Endothelial cell of umbilical vein (primary cell): ENCODE data around the gene ZNF724. TPM values are rescaled to one million over a fixed set of nuclear protein-coding genes. Genes with fewer than 3 reads are reported as not detected.
"Not testable (repeated sequence)": the region's sequence is repeated elsewhere in the genome, so short reads cannot be mapped to it uniquely, and the experiment has no call there.

Source experiments
- BruUV-seq: library from RNA; stranded (reverse); fragments of 400-500 nt; replicated peaks from 2 replicates; lab custom pipeline; 2021; lab: Mats Ljungman, UMichigan
- CTCF ChIA-PET: fragments of 300-600, 350-600 bp; sonication (Branson Sonifier 250); formaldehyde crosslinking; loops from one replicate; lab custom pipeline; 2021; ENCODE audit warnings: antibody characterized with exemption, inconsistent platforms; lab: Charles Lee
- POLR2A ChIA-PET: fragments of 300-600, 350-600 bp; sonication (Branson Sonifier 250); formaldehyde crosslinking; loops from one replicate; lab custom pipeline; 2021; ENCODE audit warnings: antibody characterized with exemption, inconsistent platforms; lab: Charles Lee
- DNase-seq: peaks from one replicate; pipeline ENCODE4 v3.0.0-alpha.2; 2011; ENCODE audit warnings: low read depth, low spot score
- FAIRE-seq: peaks from 2 replicates; lab custom pipeline; 2011; peaks lifted over from hg19 to GRCh38; lab: Jason Lieb, UNC
- H2AFZ ChIP-seq: 2 replicates; pipeline ENCODE4 v1.6.0; 2012; ENCODE audit warnings: low read depth, low read length, control low read depth, inconsistent platforms
- H3K27ac ChIP-seq: 2 replicates; pipeline ENCODE4 v1.5.1; 2011; ENCODE audit warnings: low read depth, mild to moderate bottlenecking, control low read depth, low read length, moderate library complexity; ENCODE audit not compliant: insufficient read depth
- H3K27me3 ChIP-seq, 2 experiments: 2 replicates each; pipeline versions ENCODE4 v1.6.0 to v1.6.1; 2011; ENCODE audit warnings: low read length in 2 of 2, mixed read lengths in 1 of 2; ENCODE audit not compliant: control insufficient read depth in 2 of 2, insufficient read depth in 2 of 2
- H3K36me3 ChIP-seq, 2 experiments: 2 replicates in 1 of 2; 3 replicates in 1 of 2; pipeline ENCODE4 v1.5.1; 2011; ENCODE audit warnings: low read length in 2 of 2, mild to moderate bottlenecking in 1 of 2, moderate library complexity in 1 of 2; ENCODE audit not compliant: control insufficient read depth in 2 of 2, insufficient read depth in 2 of 2; ENCODE audit errors: extremely low read depth in 1 of 2
- H3K4me1 ChIP-seq: 3 replicates; pipeline ENCODE4 v1.5.1; 2011; ENCODE audit warnings: mild to moderate bottlenecking, low read length; ENCODE audit not compliant: control insufficient read depth, insufficient read depth; ENCODE audit errors: extremely low read depth
- H3K4me2 ChIP-seq: 2 replicates; pipeline ENCODE4 v1.6.1; 2011; ENCODE audit warnings: low read length, control low read depth, mixed read lengths; ENCODE audit not compliant: insufficient read depth
- H3K4me3 ChIP-seq, 3 experiments: fragments of 200-600 bp in 1 of 3; sonication (generic), shearing (Covaris generic) in 1 of 3; replicated peaks in 1 of 3; 2 replicates each; pipeline ENCODE4 v1.5.1; 2011 to 2016; ENCODE audit warnings: control low read depth in 3 of 3, low read length in 3 of 3, mild to moderate bottlenecking in 2 of 3, inconsistent platforms in 1 of 3, low read depth in 1 of 3, moderate library complexity in 1 of 3; ENCODE audit not compliant: insufficient read depth in 1 of 3
- H3K79me2 ChIP-seq: 2 replicates; pipeline ENCODE4 v1.6.0; 2012; ENCODE audit warnings: low read length, inconsistent platforms; ENCODE audit not compliant: control insufficient read depth, insufficient read depth
- H3K9ac ChIP-seq: replicated peaks from 2 replicates; pipeline ENCODE3; 2011; ENCODE audit warnings: low read length, control low read depth; ENCODE audit not compliant: insufficient read depth; ENCODE audit errors: extremely low read depth
- H3K9me1 ChIP-seq: replicated peaks from 3 replicates; pipeline ENCODE4 v1.6.0; 2011; ENCODE audit warnings: mild to moderate bottlenecking, low read length; ENCODE audit not compliant: control insufficient read depth, insufficient read depth; ENCODE audit errors: extremely low read depth
- H3K9me3 ChIP-seq: replicated peaks from 2 replicates; pipeline ENCODE4 v1.5.1; 2012; ENCODE audit warnings: low read length, inconsistent platforms; ENCODE audit not compliant: control insufficient read depth, insufficient read depth
- H4K20me1 ChIP-seq: replicated peaks from 2 replicates; pipeline ENCODE3; 2011; ENCODE audit warnings: mild to moderate bottlenecking, low read length; ENCODE audit not compliant: control insufficient read depth, insufficient read depth; ENCODE audit errors: extremely low read depth
- CTCF ChIP-seq, 2 donors: IDR thresholded peaks; 1 replicate in 1 of 2; 2 replicates in 1 of 2; pipeline ENCODE4 v1.5.1; 2011; ENCODE audit warnings: low read length in 2 of 2, mild to moderate bottlenecking in 2 of 2, moderate library complexity in 2 of 2, control low read depth in 1 of 2, inconsistent platforms in 1 of 2, low read depth in 1 of 2; ENCODE audit not compliant: insufficient read depth in 1 of 2; ENCODE audit errors: extremely low read depth in 1 of 2
- GATA2 ChIP-seq: IDR thresholded peaks from 2 replicates; pipeline ENCODE4 v1.7.0; 2011; ENCODE audit warnings: low read depth, mild to moderate bottlenecking, moderate library complexity, mixed read lengths, low read length; ENCODE audit not compliant: insufficient read length, insufficient read depth
- MAX ChIP-seq: IDR thresholded peaks from 2 replicates; pipeline ENCODE4 v1.6.1; 2011; ENCODE audit not compliant: insufficient read depth, insufficient read length
- POLR2A ChIP-seq: IDR thresholded peaks from 2 replicates; pipeline ENCODE4 v1.6.1; 2012; ENCODE audit warnings: low read depth, mild to moderate bottlenecking, control low read depth, low read length
- POLR2AphosphoS5 ChIP-seq: IDR thresholded peaks from 2 replicates; pipeline ENCODE4 v1.6.1; 2012; ENCODE audit warnings: low read depth, mild to moderate bottlenecking, control low read depth, low read length, moderate library complexity; ENCODE audit not compliant: insufficient read depth
- dilution Hi-C: fragments of 300-500 bp; cut with MboI; formaldehyde crosslinking; loops from one replicate; pipeline ENCODE4 v1.15.0; 2019; ENCODE audit warnings: low sequenced_read_pairs; ENCODE audit not compliant: extremely low pct_ligation_motif_present
- intact Hi-C: fragments of 100-400 bp; cut with micrococcal nuclease; formaldehyde crosslinking; loops from one replicate; pipeline ENCODE4 v1.10.0; 2022
- polyA plus RNA-seq, 4 experiments: library from polyadenylated mRNA; depleted of rRNA in 3 of 4; stranded (reverse) in 3 of 4; unstranded in 1 of 4; fragments of >200 nt; gene quantifications; 2 replicates each; pipeline versions ENCODE4 v1.2.1 to v1.2.3, GENCODE V29; 2011 to 2012; ENCODE audit warnings: missing spikeins in 1 of 4
- total RNA-seq: library from RNA; stranded (reverse); gene quantifications from 2 replicates; pipeline ENCODE4 v1.2.3, GENCODE V29; 2021

ZNF724 gene
- total and polyA plus RNA-seq, 2 donors (not counting 3 experiments of a cell fraction or from before 2014, with no cell fraction given), result 0.77 to 6.0 TPM

- CTCF ChIA-PET, result no interaction called here
- H3K4me1 ChIP-seq, result no peaks in the 10 kb centered on the region
- no peak for FAIRE-seq
These were observed 36.3 kb upstream of the ZNF724 start for GRCh38 chr19:23286477-23286876.

GRCh38 chr19:23285948-23286347 is 35.8 kb upstream of the ZNF724 start:
- no TSS peak for BruUV-seq
- Histone ChIP-seq H3K36me3 (no peaks in the 10 kb centered on the region), H2AFZ (no peak overlapping the region), H3K9me3 (peaks cover 2% of the 10 kb centered on the region), H3K4me2 (no peak overlapping the region), H3K9ac (no peak overlapping the region), H3K4me1 (no peaks in the 10 kb centered on the region), H3K27ac (no peak overlapping the region), H4K20me1 (no peaks in the 10 kb centered on the region), H3K27me3 (no peaks in the 10 kb centered on the region), H3K79me2 (no peaks in the 10 kb centered on the region), H3K4me3 (no peak overlapping the region), H3K9me1 (no peaks in the 10 kb centered on the region)
- FAIRE-seq (no peak), DNase-seq (no peak)
- TF ChIP-seq MAX (no peak), GATA2 (no peak), POLR2AphosphoS5 (no peak)
- ChIA-PET CTCF (no interaction called here), POLR2A (no interaction called here)
- dilution Hi-C loops (no loop called here), intact Hi-C loops (no loop called here)

More at GRCh38 chr19:23286477-23286876, 36.3 kb upstream of the ZNF724 start:
- Histone ChIP-seq H3K36me3 (no peaks in the 10 kb centered on the region), H3K27me3 (no peaks in the 10 kb centered on the region), H3K27ac (no peak overlapping the region), H3K9me1 (no peaks in the 10 kb centered on the region), H3K4me3 (no peak overlapping the region), H3K9ac (no peak overlapping the region), H2AFZ (no peak overlapping the region), H3K9me3 (peaks cover 2% of the 10 kb centered on the region), H3K4me2 (no peak overlapping the region), H3K79me2 (no peaks in the 10 kb centered on the region), H4K20me1 (no peaks in the 10 kb centered on the region)
- dilution Hi-C loops, result no loop called here
- intact Hi-C loops, result no loop called here
- no peak for DNase-seq
- peak in 1 of 2 donors; percentile 7 for TF ChIP-seq CTCF (IDR thresholded peaks at IDR 0.05; ENCODE audit: extremely low read depth in 1 of 2, insufficient read depth in 1 of 2, low read depth in 1 of 2, low read length in 2 of 2)
- no peak for TF ChIP-seq POLR2A
- BruUV-seq, result no TSS peak
- POLR2A ChIA-PET, result no interaction called here

- intact Hi-C loops, H3K79me2 ChIP-seq, H3K4me1 ChIP-seq, H3K4me2 ChIP-seq, dilution Hi-C loops, H4K20me1 ChIP-seq, H3K9me1 ChIP-seq, H3K36me3 ChIP-seq, H3K27ac ChIP-seq, DNase-seq, H2AFZ ChIP-seq, H3K27me3 ChIP-seq, BruUV-seq, H3K9ac ChIP-seq, H3K9me3 ChIP-seq, FAIRE-seq, H3K4me3 ChIP-seq, POLR2A ChIA-PET, CTCF ChIA-PET: not testable (repeated sequence)
These were observed 35.1 kb upstream of the ZNF724 start for GRCh38 chr19:23285326-23285725.
